SH-SY5Y (cell line): ENCODE results near the gene C9orf72.

Source experiments
- GATA2 ChIP-seq: IDR thresholded peaks from 2 replicates; pipeline ENCODE4 v1.6.1; 2011; ENCODE audit warnings: mild to moderate bottlenecking, low read depth, low read length
- GATA3 ChIP-seq: IDR thresholded peaks from 2 replicates; pipeline ENCODE4 v1.6.1; 2011; ENCODE audit warnings: low read depth, mild to moderate bottlenecking, low read length, moderate library complexity

- TF ChIP-seq GATA2 (no peak), GATA3 (no peak)
These were observed 41.2 kb downstream of the C9orf72 start for GRCh38 chr9:27532046-27532445.
